ENCODE results near the gene GANAB. TPM values are rescaled to one million over a fixed set of nuclear protein-coding genes. Genes with fewer than 3 reads are reported as not detected.
A peak's percentile ranks its signal among the peaks of the same experiment; 100 is the strongest.

GANAB gene
- total and polyA plus RNA-seq, 2 of the 13 experiments (the other 11 are each of a cell fraction or from before 2014, with no cell fraction given): 99.5 to 234 TPM

- TF ChIP-seq ZNF574 (CRISPR knock-in tag; IDR thresholded peaks at IDR 0.05) (peak; percentile 90), ZNF431 (CRISPR knock-in tag; IDR thresholded peaks at IDR 0.05; ENCODE audit: borderline replicate concordance, low read depth) (no peak), TMF1 (CRISPR knock-in tag; IDR thresholded peaks at IDR 0.05; ENCODE audit: low read depth) (no peak; the same call in 1 of the 2 replicates), PBX3 (CRISPR knock-in tag; IDR thresholded peaks at IDR 0.05; ENCODE audit: borderline replicate concordance) (no peak), SMC3 (IDR thresholded peaks at IDR 0.05; ENCODE audit: low read length) (no peak), WIZ (CRISPR knock-in tag; IDR thresholded peaks at IDR 0.05) (0 out of 2 replicates have a peak, but pooled peaks have one; percentile 10), ZNF207 (IDR thresholded peaks at IDR 0.05; ENCODE audit: borderline replicate concordance) (no peak), UBTF (CRISPR knock-in tag; IDR thresholded peaks at IDR 0.05) (peak; percentile 58; the same call in 1 of the 2 replicates), ZNF775 (CRISPR knock-in tag; IDR thresholded peaks at IDR 0.05; ENCODE audit: borderline replicate concordance) (no peak), SRY (CRISPR knock-in tag; IDR thresholded peaks at IDR 0.05) (no peak; the same call in 1 of the 2 replicates), ZNF841 (CRISPR knock-in tag; IDR thresholded peaks at IDR 0.05; ENCODE audit: borderline replicate concordance) (no peak), MED13 (CRISPR knock-in tag; IDR thresholded peaks at IDR 0.05) (peak; percentile 69), ZNF563 (CRISPR knock-in tag; IDR thresholded peaks at IDR 0.05) (peak; percentile 49; the same call in 1 of the 2 replicates), ISL2 (CRISPR knock-in tag; IDR thresholded peaks at IDR 0.05) (no peak; the same call in 1 of the 2 replicates), ZNF124 (CRISPR knock-in tag; IDR thresholded peaks at IDR 0.05) (no peak)
Observed at GRCh38 chr11:62665075-62665598, 18.7 kb upstream of the GANAB start, which contains the start of the genes C11orf98 and CSKMT (continued).
